Stimulated activated CD4-positive, alpha-beta T cell treated with anti-CD3 and anti-CD28 coated beads, Interleukin-2, amount 100 ng/mL, for 4 hours (primary cell): ENCODE measurements around the gene DCDC1.
"Not testable (repeated sequence)": the region's sequence is repeated elsewhere in the genome, so short reads cannot be mapped to it uniquely, and the experiment has no call there.

Experiments
- DNase-seq: peaks from one replicate; pipeline ENCODE4 v3.0.0-alpha.2; 2020; ENCODE audit warnings: low read depth

Gene DCDC1

GRCh38 chr11:30990625-30991296 is 378.8 kb downstream of the DCDC1 start:
- DNase-seq = no peak

GRCh38 chr11:30987819-30988218 is 381.7 kb downstream of the DCDC1 start:
- no peak for DNase-seq

DNA sequence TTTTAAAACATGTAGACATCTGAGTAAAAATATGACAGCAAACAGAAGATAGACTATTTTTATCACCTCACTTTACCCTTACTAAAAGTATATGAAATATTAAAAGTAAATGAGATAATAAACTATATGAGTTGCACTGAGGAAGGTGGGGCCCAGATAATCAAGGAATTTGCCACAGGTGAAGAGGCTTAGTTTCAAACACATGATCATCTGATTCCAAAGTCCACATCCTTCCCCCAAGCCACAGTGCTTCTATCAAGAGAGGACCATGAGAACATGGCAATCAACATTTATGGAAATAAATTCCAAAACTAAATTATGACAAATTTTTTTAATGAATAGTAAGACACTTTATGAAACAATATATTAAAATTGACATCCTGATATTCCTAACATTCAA is 384.0 kb downstream of the DCDC1 start:
- no peak for DNase-seq

DNA sequence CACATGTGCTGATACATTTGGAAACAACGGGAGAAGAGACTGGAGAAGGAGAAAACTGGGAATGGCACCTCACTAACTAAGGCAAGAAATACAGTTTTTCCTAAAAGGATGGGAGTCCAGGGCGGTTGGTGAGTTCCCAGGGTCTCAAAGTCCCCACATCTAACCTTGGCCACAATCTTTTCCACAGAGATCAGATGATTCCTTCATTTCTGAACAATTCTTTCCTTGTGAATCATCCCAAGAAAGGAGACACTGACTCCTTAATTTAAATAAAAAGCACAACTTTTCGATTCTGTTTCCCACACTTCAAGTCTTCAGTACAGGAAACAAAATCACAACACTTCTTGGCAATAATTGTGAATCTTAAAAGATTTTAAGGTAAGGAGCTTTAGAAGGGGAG is 384.7 kb downstream of the DCDC1 start:
- DNase-seq = no peak

- no peak for DNase-seq
Observed at GRCh38 chr11:30984442-30984816, 385.1 kb downstream of the DCDC1 start.

- DNase-seq = no peak
Observed at GRCh38 chr11:30983776-30984441, 385.6 kb downstream of the DCDC1 start.

DNA sequence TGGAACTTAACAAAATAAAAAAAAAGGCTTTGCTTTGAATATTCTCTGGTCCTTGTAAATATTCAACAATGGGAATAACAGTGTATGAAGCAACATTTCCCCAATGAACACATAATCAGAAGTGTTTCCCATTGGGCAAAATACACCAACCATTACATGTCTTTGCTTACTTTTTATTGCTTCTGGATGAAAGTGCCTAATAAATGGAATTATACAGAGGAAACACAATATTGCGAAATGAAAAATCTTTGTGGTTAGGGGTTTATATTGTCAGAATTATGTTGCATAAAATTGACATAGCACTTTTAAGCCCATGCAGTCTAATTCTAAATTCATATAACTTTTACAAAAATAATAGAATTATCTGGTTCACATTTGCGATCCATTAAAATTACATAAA is 386.4 kb downstream of the DCDC1 start:
- no peak for DNase-seq

- DNase-seq = no peak
Observed at GRCh38 chr11:30967579-30967978, 402.0 kb downstream of the DCDC1 start.

DNA sequence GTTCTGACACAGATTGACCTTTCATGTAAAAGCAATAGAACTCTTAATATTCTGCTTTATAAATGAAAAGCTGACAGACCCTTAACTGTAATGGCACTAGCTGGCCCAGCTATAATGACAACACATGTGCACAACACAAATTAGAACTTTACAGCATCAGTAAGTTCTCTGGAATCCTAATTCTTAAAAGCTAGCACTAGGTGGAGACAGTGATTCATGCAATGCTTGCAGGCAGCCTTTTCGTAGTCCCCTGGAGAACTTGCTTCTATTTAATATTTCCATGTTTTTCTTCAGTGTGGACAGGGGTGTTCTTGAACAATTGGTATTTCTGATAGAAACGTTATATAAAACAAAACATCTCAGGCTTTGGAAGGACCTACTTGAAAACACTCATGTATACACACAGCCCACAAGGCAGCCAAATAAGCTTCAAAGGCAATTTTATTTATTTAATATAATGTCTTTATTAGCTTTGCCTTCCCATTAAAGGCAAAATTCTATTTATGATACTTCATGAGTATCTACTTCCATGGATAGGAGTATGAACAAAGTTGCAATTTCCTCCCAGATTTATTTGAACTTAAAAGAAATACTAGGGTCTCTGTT is 409.0 kb downstream of the DCDC1 start:
- DNase-seq = no peak

GRCh38 chr11:30956751-30957150 is 412.8 kb downstream of the DCDC1 start:
- no peak for DNase-seq

- DNase-seq = no peak
Observed at GRCh38 chr11:30949838-30950237, 419.7 kb downstream of the DCDC1 start.

GRCh38 chr11:30947715-30948114 is 421.8 kb downstream of the DCDC1 start:
- not testable (repeated sequence) for DNase-seq

- no peak for DNase-seq
Observed at GRCh38 chr11:30938810-30939209, 430.7 kb downstream of the DCDC1 start.

- no peak for DNase-seq
Observed at GRCh38 chr11:30938171-30938570, 431.4 kb downstream of the DCDC1 start.

GRCh38 chr11:30936491-30936890 is 433.0 kb downstream of the DCDC1 start:
- no peak for DNase-seq

DNA sequence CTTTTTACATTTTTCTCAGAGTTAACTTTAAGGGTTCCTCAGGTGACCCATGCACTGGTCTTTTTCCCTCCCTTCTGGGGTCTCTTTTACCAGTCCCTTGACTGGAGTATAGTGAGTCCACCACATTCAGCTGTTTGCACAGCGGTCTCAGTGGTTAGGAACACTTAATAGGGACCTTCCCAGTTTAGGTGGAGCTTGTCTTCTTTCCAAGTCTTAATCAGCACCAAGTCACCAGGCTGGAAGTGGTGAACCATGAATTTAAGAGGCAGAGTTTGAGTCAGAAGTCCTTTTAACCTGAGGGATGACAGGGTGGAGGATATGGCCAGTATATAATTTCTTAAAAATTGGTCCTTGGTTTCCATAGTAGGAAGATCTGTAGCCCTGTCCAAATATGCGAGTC is 433.7 kb downstream of the DCDC1 start:
- no peak for DNase-seq

- DNase-seq = no peak
Observed at GRCh38 chr11:30926130-30926529, 443.4 kb downstream of the DCDC1 start.

- DNase-seq = no peak
Observed at GRCh38 chr11:30921811-30922210, 447.7 kb downstream of the DCDC1 start.

- no peak for DNase-seq
Observed at GRCh38 chr11:30919389-30920152, 450.0 kb downstream of the DCDC1 start.

DNA sequence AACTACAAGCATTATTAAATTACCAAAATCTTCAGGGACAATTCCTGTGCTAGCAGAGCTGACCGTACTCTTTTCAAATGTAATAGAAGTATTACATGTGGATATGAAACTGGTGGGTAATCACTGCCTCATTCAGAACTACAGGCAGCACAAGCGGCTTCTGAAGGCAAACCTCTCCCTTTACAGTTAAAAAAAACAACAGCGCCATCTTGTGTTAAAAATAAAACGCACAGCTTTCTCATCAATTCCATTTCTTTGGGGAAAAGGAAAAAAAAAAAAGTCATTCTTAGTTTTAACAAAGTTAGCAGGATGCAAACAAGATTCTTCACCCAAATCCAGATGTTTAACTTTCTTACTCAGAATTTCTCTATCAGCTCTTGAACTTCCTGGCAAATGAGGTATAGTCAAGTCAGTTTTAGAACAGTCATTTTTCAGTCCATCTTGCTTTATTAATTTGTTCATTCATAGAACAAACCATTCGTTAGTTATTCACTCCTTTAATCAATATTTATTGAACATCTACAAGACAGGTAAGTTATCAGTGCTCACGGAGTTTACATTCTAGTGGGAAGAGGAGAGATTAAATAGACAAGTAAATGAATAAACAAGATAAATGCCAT is 451.6 kb downstream of the DCDC1 start:
- DNase-seq = no peak

DNA sequence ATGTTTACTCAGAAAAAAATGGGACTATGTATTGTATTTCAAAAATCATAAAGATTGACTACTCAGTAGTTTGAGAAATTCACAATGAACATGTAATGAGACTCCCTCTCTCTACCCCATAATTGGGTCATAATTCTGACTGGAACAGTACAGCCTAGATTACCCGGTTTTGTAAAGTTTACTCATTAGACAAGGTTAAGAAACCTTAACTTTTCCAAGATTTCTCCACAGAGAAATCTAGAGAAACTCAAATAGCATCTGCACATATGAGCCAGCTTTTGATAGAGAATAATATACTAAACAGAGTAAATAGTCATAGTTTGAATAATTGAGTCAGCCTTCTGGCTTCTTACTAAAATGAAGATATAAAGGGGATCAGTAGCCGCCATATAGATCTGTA is 452.3 kb downstream of the DCDC1 start:
- DNase-seq = no peak

- DNase-seq = no peak
Observed at GRCh38 chr11:30916764-30917163, 452.8 kb downstream of the DCDC1 start.
